ENCODE data around the gene GAR1. TPM values are rescaled to one million over a fixed set of nuclear protein-coding genes. Genes with fewer than 3 reads are reported as not detected.
A peak's percentile ranks its signal among the peaks of the same experiment; 100 is the strongest.

Gene GAR1
- total RNA-seq, 1 experiment from 2014 or later: 40.6 TPM

- ChIA-PET CTCF (interaction anchor here (1.4 kb wide), 1 partner anchor 368 kb away, joined by 3 read pairs; no protein-coding TSS in a partner anchor), RAD21 (ENCODE audit: low non-redundant PET in 1 of 2, low total read pairs in 2 of 2, uncharacterized antibody in 2 of 2, unreplicated experiment in 2 of 2) (no interaction called here), POLR2A (no interaction called here)
- BruUV-seq (replicated peaks): no TSS peak
- no peaks in the 10 kb centered on the region; a peak in 1 of 4 replicates for H3K9me3 ChIP-seq (ENCODE audit: control insufficient read depth in 1 of 2, insufficient read depth in 1 of 2, low read depth in 1 of 2, low read length in 2 of 2)
- H2AFZ ChIP-seq (ENCODE audit: low read depth, low read length, poor library complexity, severe bottlenecking): no peak overlapping the region
- no peaks in the 10 kb centered on the region for H3K79me2 ChIP-seq (ENCODE audit: insufficient read depth, low read length)
- no peak overlapping the region for H3K4me3 ChIP-seq (replicated peaks in 1 of 2; ENCODE audit: low read depth in 1 of 2, low read length in 2 of 2)
- H3K9me2 ChIP-seq (ENCODE audit: insufficient read depth): no peaks in the 10 kb centered on the region
- TF ChIP-seq CTCF (IDR thresholded peaks at IDR 0.05 in 2 of 3, conservative IDR thresholded peaks at IDR 0.05 in 1 of 3; ENCODE audit: borderline replicate concordance in 1 of 3, insufficient read depth in 1 of 3, low read depth in 2 of 3, low read length in 2 of 3): peak in 2 of 3 experiments; percentile 22 to 28; a peak in 2 of 6 replicates
- no peak for TF ChIP-seq YY1 (IDR thresholded peaks at IDR 0.05; ENCODE audit: extremely low read depth, insufficient replicate concordance, low read depth, low read length)
- intact Hi-C loops (cut with micrococcal nuclease): no loop called here
- no peak overlapping the region for H3K4me2 ChIP-seq (ENCODE audit: low read length)
- peak; percentile 84 for ATAC-seq
- no peak overlapping the region for H3K27ac ChIP-seq (ENCODE audit: low read depth, low read length)
- no peaks in the 10 kb centered on the region for H3K27me3 ChIP-seq (ENCODE audit: insufficient read depth, low read length)
- DNase-seq (ENCODE audit: low read depth, low spot score): no peak
- H3K36me3 ChIP-seq (ENCODE audit: control insufficient read depth in 1 of 2, insufficient read depth in 2 of 2, low read length in 2 of 2): no peaks in the 10 kb centered on the region
- H3K9ac ChIP-seq (ENCODE audit: low read length): no peak overlapping the region
- peaks cover 0 to 5% of the 10 kb centered on the region in 2 experiments; a peak in 1 of 4 replicates for H3K4me1 ChIP-seq (ENCODE audit: control insufficient read depth in 1 of 2, insufficient read depth in 2 of 2, low read length in 2 of 2)
- H4K20me1 ChIP-seq (ENCODE audit: insufficient read depth): no peaks in the 10 kb centered on the region
Measured at GRCh38 chr4:109798866-109799265, 16.7 kb upstream of the GAR1 start.

GRCh38 chr4:109801099-109801789 lies 14.3 kb upstream of the GAR1 start:
- DNase-seq (ENCODE audit: low read depth, low spot score): no peak
- intact Hi-C loops (cut with micrococcal nuclease): loop anchor here (5.0 kb wide), 1 partner anchor 99 kb away; the partner anchor contains the start of gene CASP6
- ChIA-PET POLR2A (no interaction called here), CTCF (no interaction called here), RAD21 (ENCODE audit: low non-redundant PET in 1 of 2, low total read pairs in 2 of 2, uncharacterized antibody in 2 of 2, unreplicated experiment in 2 of 2) (no interaction called here)
- Histone ChIP-seq H3K9ac (ENCODE audit: low read length) (no peak overlapping the region), H4K20me1 (ENCODE audit: insufficient read depth) (no peaks in the 10 kb centered on the region), H3K4me1 (ENCODE audit: control insufficient read depth in 1 of 2, insufficient read depth in 2 of 2, low read length in 2 of 2) (peaks cover 0 to 5% of the 10 kb centered on the region in 2 experiments; a peak in 1 of 4 replicates), H3K27me3 (ENCODE audit: insufficient read depth, low read length) (no peaks in the 10 kb centered on the region), H3K9me2 (ENCODE audit: insufficient read depth) (no peaks in the 10 kb centered on the region), H3K4me3 (replicated peaks in 1 of 2; ENCODE audit: low read depth in 1 of 2, low read length in 2 of 2) (no peak overlapping the region), H2AFZ (ENCODE audit: low read depth, low read length, poor library complexity, severe bottlenecking) (peak overlapping the region; percentile 58), H3K79me2 (ENCODE audit: insufficient read depth, low read length) (no peaks in the 10 kb centered on the region), H3K4me2 (ENCODE audit: low read length) (no peak overlapping the region), H3K36me3 (ENCODE audit: control insufficient read depth in 1 of 2, insufficient read depth in 2 of 2, low read length in 2 of 2) (no peaks in the 10 kb centered on the region), H3K9me3 (ENCODE audit: control insufficient read depth in 1 of 2, insufficient read depth in 1 of 2, low read depth in 1 of 2, low read length in 2 of 2) (no peaks in the 10 kb centered on the region), H3K27ac (ENCODE audit: low read depth, low read length) (no peak overlapping the region)
- no TSS peak for BruUV-seq (replicated peaks)
- TF ChIP-seq RAD21 (IDR thresholded peaks at IDR 0.05; ENCODE audit: low read depth) (no peak), SRF (IDR thresholded peaks at IDR 0.05; ENCODE audit: low read depth) (no peak), EZH2 (IDR thresholded peaks at IDR 0.05) (no peak), ATF3 (IDR thresholded peaks at IDR 0.05) (no peak), CBX3 (IDR thresholded peaks at IDR 0.05; ENCODE audit: low read depth) (no peak), ZFX (IDR thresholded peaks at IDR 0.05) (no peak), POLR2AphosphoS5 (IDR thresholded peaks at IDR 0.05; ENCODE audit: low read depth, low read length) (no peak), EZH2phosphoT487 (IDR thresholded peaks at IDR 0.05; ENCODE audit: borderline replicate concordance) (no peak), POLR2A (IDR thresholded peaks at IDR 0.05; ENCODE audit: borderline replicate concordance, extremely low read depth, insufficient read depth, insufficient read length) (no peak)
- ATAC-seq: no peak

Measured in HCT116 (cell line).